ENCODE measurements around the gene NT5DC3.
"Not testable (repeated sequence)": the region's sequence is repeated elsewhere in the genome, so short reads cannot be mapped to it uniquely, and the experiment has no call there.

NT5DC3 gene

GRCh38 chr12:103832048-103832997 lies 8.7 kb downstream of the NT5DC3 start:
- DNase-seq, result no peak

DNA sequence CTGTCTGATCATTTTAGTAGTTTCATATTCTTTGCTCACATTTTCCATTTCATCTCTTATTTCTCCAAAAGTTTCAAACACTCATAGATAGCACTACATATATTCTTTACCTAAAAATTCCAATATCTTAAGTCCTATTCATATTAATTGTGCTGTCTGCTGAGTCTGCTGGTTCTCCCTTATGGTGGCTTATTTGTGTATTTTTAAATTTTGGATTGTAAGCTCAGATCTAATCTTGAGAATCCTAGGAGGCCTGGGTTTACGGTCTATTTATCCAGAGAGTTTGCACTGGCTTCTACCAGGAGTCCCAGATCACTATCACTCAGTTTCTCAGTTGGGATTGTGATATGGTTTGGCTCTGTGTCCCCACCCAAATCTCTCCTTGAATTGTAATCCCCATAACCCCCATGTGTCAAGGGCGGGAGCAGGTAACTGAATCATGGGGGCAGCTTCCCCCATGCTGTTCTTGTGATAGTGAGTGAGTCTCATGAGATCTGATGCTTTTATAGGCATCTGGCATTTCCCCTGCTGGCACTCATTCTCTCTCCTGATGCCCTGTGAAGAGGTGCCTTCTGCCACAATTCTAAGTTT lies 10.2 kb downstream of the NT5DC3 start:
- no peak for DNase-seq

- no peak for DNase-seq
These were observed 10.9 kb downstream of the NT5DC3 start for GRCh38 chr12:103830025-103830725.

DNA sequence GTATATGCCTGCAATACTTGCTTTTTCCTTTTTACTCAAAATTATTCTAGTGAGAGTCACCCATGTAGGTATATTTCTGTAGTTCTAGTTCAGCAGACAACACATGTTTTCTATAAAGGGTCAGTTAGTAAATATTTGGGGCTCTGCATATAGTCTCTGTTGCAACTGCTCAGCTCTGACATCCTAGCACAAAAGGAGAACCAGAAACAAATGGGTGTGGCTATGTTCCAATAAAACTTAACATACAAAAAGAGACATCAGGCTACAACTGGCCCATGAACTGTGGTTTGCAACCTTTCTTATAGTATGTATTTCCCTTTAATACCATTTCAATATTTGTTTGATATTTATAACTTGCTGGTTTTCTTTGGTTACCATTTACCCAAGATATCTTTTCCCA lies 11.9 kb downstream of the NT5DC3 start:
- DNase-seq, result no peak

GRCh38 chr12:103827911-103828391 lies 13.1 kb downstream of the NT5DC3 start:
- DNase-seq, result no peak

GRCh38 chr12:103824845-103825244 lies 16.2 kb downstream of the NT5DC3 start:
- DNase-seq, result no peak

GRCh38 chr12:103824290-103824689 lies 16.7 kb downstream of the NT5DC3 start:
- no peak for DNase-seq

GRCh38 chr12:103823871-103824270 lies 17.2 kb downstream of the NT5DC3 start:
- DNase-seq, result no peak

DNA sequence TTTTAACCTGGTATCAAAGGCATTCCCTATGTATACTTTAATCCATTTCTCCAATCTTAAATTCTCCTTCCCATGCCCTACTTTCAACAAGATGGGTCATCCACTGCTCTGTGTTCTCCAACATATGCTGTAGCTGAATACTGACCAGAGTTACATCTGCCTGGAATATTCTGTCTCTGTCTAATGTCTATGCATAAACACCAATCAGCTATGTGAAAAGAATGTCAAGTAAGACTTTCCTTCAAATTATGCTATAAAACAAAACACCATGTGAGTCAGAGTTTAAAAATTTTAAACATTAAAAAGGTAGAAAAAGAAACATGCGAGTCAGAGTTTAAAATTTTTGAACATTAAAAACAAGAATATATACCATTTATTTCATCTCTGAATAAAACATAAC lies 19.3 kb downstream of the NT5DC3 start:
- DNase-seq, result no peak

GRCh38 chr12:103820881-103821489 lies 20.0 kb downstream of the NT5DC3 start:
- DNase-seq, result no peak

DNA sequence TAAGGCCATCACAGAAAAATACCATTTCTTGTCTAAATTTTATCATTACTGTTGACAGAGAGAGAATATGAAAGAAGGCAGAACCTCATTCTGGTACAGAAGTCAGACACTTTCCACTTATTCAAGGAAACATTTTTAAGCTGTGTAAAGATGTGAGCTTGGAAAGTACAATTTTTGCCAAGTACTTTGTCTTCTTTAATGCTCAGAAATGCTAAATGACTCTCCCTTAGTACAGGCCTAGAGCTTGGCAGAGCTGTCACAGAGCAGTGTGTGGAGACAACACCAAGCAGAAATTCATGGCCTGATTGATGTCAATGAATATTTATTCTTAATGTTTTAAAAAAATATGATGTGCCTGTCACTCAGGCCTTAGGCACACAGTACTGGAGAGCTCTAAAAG lies 20.7 kb downstream of the NT5DC3 start:
- DNase-seq, result no peak

DNA sequence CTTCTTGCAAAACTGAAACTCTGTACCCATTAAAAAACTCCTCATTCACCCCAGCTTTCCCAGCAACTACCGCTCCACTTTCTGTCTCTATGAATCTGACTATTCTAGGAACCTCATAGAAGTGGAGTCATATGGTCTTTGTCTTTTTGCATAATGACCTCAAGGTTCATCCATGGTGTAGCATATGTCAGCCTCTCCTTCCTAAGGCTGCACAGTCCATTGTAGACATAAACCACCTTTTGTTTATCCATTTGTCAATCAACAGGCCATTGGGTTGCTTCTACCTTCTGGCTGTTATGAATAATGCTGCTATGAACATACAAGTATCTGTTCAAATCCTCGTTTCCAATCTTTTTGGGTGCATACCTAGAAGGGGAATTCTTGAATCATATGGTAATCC lies 21.1 kb downstream of the NT5DC3 start:
- DNase-seq, result no peak

DNA sequence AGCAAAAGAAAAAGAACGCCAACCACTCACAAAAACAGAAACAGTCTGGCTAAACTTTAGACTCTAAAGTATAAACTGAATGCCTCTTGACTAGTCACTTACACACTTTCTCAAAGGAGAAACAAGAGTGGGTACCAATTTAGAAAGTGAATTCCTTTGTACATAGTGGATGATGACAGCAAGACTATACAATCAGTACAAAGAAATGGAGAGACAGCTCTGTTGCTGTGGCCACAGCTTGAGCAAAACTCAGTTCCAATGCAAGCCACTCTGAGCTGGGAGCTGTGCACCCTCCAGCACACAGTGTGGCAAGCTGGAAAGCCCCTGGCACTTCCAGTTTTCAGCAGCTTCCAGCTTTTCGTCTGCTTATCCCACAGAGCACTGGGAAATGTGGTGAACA lies 21.7 kb downstream of the NT5DC3 start:
- no peak for DNase-seq

DNA sequence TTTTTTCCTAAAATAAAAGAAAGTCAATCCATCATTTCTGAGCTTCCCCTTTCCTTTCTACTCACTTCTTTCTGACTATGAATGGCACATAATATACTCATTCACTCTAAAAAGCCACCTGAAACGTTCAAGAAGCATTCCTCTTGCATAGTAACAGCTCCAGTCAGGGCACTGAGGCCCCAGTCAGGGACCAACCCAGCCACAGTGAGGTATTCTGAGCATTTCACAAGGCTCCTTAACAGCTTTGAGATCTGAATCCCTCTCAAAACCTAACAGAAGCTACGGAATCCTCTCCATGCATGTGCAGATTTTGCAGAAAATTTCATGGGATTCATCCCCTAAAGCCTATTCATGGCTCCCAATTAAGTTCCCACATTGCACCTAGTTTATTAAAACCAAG lies 23.2 kb downstream of the NT5DC3 start:
- no peak for DNase-seq

DNA sequence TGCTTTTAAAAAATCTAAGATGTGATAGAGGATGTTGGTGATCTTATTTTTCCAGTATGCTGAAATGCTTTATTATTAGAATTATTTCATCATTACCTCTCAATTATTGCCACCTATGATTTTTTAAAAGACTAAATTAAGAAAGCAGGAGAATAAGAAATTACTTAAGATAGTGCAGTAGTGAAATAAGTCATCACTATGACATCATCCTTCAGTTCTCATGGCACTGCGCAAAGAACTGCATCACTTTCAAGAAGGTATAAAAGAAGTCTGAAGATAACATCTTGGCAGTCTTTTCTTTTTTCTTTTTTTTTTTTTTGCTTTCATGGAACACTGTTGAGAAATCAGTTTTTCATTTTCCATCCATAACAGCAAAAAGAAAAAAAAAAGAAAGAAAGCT lies 24.4 kb downstream of the NT5DC3 start:
- DNase-seq, result no peak

DNA sequence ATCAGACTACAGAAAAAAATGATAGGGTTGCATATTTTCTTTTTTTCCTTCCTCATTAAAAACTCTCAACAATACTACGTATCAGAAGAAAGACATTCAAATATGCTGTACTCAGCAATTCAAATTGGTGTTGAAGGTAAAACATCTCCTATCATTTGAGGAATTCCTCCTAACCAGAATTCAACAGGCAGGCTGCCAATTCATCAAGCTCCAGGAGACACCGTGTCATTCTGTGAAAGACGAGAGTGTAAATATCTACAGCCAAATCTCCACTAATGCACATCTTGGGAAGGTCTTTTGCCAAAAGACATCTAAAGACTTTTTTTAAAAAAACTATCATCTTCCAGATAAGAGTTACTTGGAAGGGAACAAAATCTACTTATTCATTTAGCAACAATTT lies 26.6 kb downstream of the NT5DC3 start:
- no peak for DNase-seq

DNA sequence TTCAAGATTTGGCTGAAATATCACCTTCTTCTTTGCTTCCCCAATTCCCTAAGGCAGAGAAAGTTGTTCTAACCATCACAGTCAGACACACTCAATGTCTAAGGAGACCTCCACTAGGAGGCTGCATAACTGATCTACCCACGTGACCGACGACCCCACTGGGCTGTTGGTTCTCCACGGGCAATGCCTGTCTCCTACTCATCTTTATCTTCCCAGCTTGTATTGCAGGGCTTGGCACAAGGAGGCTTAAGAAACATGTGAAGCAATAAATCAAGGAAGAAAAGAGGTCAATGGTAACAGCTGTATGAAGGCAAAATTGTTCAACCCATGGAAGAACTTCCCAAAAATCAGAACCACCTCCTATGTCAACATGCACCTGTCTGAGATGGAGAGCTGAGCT lies 27.1 kb downstream of the NT5DC3 start:
- no peak for DNase-seq

GRCh38 chr12:103813426-103813825 lies 27.6 kb downstream of the NT5DC3 start:
- DNase-seq, result no peak

- no peak for DNase-seq
These were observed 28.2 kb downstream of the NT5DC3 start for GRCh38 chr12:103812789-103813188.

- no peak for DNase-seq
These were observed 29.2 kb downstream of the NT5DC3 start for GRCh38 chr12:103811791-103812190.

DNA sequence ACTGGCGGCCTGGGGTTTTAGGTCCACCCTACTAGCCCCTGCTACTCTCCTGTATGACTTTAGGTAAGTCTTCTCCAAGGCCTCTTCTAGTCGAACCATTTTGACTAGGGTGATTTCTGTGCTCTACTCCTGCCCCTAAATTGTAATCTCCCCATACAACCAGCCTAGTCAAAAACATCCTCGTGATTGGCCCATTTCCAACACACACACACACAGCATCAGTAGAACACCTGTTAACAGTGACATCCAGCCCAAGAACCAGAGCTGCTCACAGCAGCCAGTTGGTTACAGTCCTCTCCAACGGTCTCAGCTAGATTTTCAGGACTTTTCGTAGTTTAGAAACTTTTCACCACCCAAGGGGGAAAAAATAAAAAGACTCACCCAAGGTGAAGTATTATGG lies 30.9 kb downstream of the NT5DC3 start:
- no peak for DNase-seq

DNA sequence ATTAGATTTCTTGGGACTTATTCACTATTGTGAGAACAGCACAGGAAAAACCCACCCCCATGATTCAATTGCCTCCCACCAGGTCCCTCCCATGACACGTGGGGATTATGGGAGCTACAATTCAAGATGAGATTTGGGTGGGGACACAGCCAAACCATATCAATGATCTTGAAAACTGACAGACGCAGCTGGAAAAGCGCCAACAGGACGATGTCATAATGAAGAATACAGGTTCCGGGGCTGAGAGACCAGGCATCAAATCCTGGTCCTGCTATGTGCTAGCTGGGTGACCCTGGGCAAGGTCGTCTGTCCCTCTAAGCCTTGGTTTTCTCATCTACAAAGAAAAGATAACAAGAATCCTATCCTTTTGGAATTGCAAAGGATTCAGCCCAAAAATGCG lies 31.4 kb downstream of the NT5DC3 start:
- DNase-seq, result not testable (repeated sequence)

- DNase-seq, result no peak
These were observed 31.9 kb downstream of the NT5DC3 start for GRCh38 chr12:103809154-103809553.
